ENCODE data around the gene CABP4. TPM values are rescaled to one million over a fixed set of nuclear protein-coding genes. Genes with fewer than 3 reads are reported as not detected.

Gene CABP4
- total RNA-seq, 6 donors from 2014 or later, result 1.5 to 4.7 (median 2.3) TPM

DNA sequence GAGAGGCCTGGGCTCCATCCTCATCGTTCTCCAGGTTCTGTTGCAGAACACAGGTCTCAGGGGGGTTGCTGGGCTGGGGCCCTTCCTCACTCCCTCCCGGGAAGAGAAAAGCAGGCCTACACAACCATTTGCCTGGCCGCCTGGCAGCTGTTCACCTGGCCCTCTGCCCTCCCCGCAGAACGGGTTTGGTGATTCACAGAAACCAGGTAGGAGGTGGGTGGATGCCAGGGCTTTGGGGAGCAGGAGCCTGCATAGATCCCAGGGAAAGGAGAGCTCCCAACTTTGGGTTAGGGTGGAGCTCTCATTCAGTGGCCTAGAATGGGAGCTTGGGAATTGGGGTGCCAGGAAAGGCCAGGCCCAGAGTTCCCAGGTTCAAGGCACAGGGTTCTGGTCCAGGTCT, 12.9 kb downstream of the CABP4 start:
- WGBS, 2 donors, result 56% methylated on average over 4 of the region's 5 CpGs; no CpG with 5 or more reads in 1 of the 2 donors
- no peaks in the 10 kb centered on the region for H3K36me3 ChIP-seq
- H3K4me3 ChIP-seq, result peak overlapping the region; percentile 71 to 98 (median 87)
- peaks cover 33 to 53% (median 40%) of the 10 kb centered on the region in 4 donors for H3K4me1 ChIP-seq
- peak; percentile 85 to 87 for DNase-seq
- H3K27me3 ChIP-seq, result no peaks in the 10 kb centered on the region
- TF ChIP-seq POLR2A (IDR thresholded peaks at IDR 0.05), result peak in 1 of 4 donors; percentile 20
- no peak for TF ChIP-seq EP300 (IDR thresholded peaks at IDR 0.05)
- no peak for ATAC-seq (ENCODE audit: low FRiP score in 2 of 2)
- H3K27ac ChIP-seq, result peak overlapping the region; percentile 77 to 93 (median 90)
- no peaks in the 10 kb centered on the region for H3K9me3 ChIP-seq

DNA sequence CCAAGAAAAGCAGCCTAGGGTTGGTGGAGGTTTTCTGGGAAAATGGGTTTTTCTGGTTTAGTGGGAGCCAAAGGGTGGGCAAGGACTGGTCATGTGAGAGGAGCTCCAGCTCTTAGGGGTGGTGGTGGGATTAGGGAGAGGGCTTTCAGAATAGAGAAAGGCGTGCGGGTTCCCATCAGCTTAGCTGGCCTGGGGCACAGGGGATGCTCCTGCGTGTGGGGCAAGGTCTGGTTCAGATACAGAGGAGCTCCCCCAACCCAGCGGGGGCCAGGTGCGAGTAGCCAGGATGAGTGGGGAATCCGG, 13.3 kb downstream of the CABP4 start:
- ATAC-seq (ENCODE audit: low FRiP score in 2 of 2) (no peak), DNase-seq (no peak)
- H3K27me3 ChIP-seq, result no peaks in the 10 kb centered on the region
- H3K27ac ChIP-seq, result peak overlapping the region; percentile 77 to 93 (median 90)
- WGBS, 2 donors, result 0 to 4% methylated on average over 4 to 6 of the region's 6 CpGs
- peaks cover 33 to 53% (median 40%) of the 10 kb centered on the region in 4 donors for H3K4me1 ChIP-seq
- no peaks in the 10 kb centered on the region for H3K36me3 ChIP-seq
- H3K9me3 ChIP-seq, result no peaks in the 10 kb centered on the region
- no peak for TF ChIP-seq CTCF (IDR thresholded peaks at IDR 0.05)
- TF ChIP-seq POLR2AphosphoS5 (IDR thresholded peaks at IDR 0.05), result no peak
- TF ChIP-seq EP300 (IDR thresholded peaks at IDR 0.05), result no peak
- TF ChIP-seq POLR2A (IDR thresholded peaks at IDR 0.05), result no peak
- H3K4me3 ChIP-seq, result peak overlapping the region; percentile 71 to 98 (median 87)

- peak; percentile 95 to 96 for ATAC-seq (ENCODE audit: low FRiP score in 2 of 2)
- H3K27me3 ChIP-seq, result no peaks in the 10 kb centered on the region
- DNase-seq, result peak; percentile 96 to 99
- peak within 1 kb of the TSS; percentile 85 to 93 (median 90) for H3K27ac ChIP-seq
- 0% methylated on average over 5 to 9 of the region's 76 CpGs for WGBS, 2 donors
- H3K4me1 ChIP-seq, result peaks cover 30 to 49% (median 37%) of the 10 kb centered on the region in 4 donors
- no peaks in the 10 kb centered on the region for H3K9me3 ChIP-seq
- H3K4me3 ChIP-seq, result peak within 1 kb of the TSS; percentile 71 to 98 (median 87)
- no peaks in the 10 kb centered on the region for H3K36me3 ChIP-seq
- peak in 1 of 4 donors; percentile 14 for TF ChIP-seq EP300 (IDR thresholded peaks at IDR 0.05)
- peak in 3 of 4 donors; percentile 59 to 85 (median 80) for TF ChIP-seq POLR2A (IDR thresholded peaks at IDR 0.05)
- TF ChIP-seq CTCF (IDR thresholded peaks at IDR 0.05), result peak; percentile 51 to 79 (median 68)
- TF ChIP-seq POLR2AphosphoS5 (IDR thresholded peaks at IDR 0.05), result peak; percentile 85 to 88
Measured at GRCh38 chr11:67468759-67469507, 13.8 kb downstream of the CABP4 start, which contains the start of gene TMEM134. Gene TMEM134 (minus strand): TSS chr11:67469251. CDS start chr11:67469192, 59 bp downstream.

DNA sequence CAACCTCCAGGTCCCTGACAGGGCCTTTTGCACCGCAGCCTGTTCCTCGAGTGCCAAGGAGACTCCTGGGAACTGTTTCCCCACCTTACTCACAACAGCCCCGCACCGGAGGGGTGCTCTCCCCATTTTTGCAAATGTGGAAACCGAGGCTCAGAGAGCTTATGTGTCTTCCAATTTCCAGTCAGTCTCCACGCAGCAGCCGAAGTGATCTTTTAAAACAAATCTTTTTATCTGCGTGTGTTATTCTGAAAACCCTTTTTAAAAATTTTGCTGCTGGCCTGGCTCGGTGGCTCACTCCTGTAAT, 14.3 kb downstream of the CABP4 start:
- TF ChIP-seq CTCF (IDR thresholded peaks at IDR 0.05), result peak in 1 of 6 experiments; percentile 2
- TF ChIP-seq POLR2AphosphoS5 (IDR thresholded peaks at IDR 0.05), result no peak
- DNase-seq (no peak), ATAC-seq (ENCODE audit: low FRiP score in 2 of 2) (no peak)
- H3K27ac ChIP-seq, result peak overlapping the region; percentile 85 to 93 (median 90)
- no peaks in the 10 kb centered on the region for H3K36me3 ChIP-seq
- H3K4me3 ChIP-seq, result peak overlapping the region; percentile 66 to 98 (median 87)
- H3K4me1 ChIP-seq, result peaks cover 27 to 43% (median 33%) of the 10 kb centered on the region in 4 donors
- H3K9me3 ChIP-seq, result no peaks in the 10 kb centered on the region
- whole genome bisulfite sequencing, 2 donors, result 12 to 15% methylated on average over 9 of the region's 9 CpGs
- no peaks in the 10 kb centered on the region for H3K27me3 ChIP-seq

DNA sequence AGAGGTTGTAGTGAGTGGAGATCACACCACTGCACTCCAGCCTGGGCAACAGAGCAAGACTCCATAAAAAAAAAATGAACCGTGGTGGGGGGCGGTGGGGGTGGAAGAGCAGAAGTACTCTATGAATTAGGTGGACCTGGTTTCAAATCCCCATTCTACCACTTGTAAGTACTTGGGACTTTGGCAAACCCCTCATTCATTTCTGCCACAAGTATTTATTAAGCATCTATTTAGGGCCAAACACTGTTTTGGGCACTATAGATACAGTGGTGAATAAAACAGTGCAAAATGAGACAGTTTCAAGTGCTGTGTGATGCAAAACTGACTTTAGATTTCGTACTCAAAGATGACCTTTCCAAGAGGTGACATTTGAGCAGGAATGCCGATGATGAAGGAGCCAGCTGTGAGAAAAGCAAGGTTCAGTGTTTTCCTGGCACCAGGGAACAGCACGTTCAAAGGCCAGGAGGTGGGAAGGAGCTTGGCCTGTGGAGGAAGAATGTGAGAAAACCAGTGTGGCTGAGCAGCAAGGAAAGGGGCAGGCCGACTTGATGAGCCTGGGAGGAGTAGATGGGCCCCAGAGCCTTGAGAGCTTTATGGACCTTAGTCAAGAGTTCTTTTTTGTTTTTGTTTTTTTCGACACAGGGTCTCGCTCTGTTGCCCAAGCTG, 15.3 kb downstream of the CABP4 start:
- no peaks in the 10 kb centered on the region for H3K27me3 ChIP-seq
- TF ChIP-seq POLR2A (IDR thresholded peaks at IDR 0.05) (no peak), CTCF (IDR thresholded peaks at IDR 0.05) (no peak), POLR2AphosphoS5 (IDR thresholded peaks at IDR 0.05) (no peak), EP300 (IDR thresholded peaks at IDR 0.05) (no peak)
- DNase-seq (no peak), ATAC-seq (ENCODE audit: low FRiP score in 2 of 2) (no peak)
- no peaks in the 10 kb centered on the region for H3K9me3 ChIP-seq
- WGBS, 2 donors, result 86% methylated on average over 8 of the region's 8 CpGs
- no peak overlapping the region for H3K27ac ChIP-seq
- H3K4me3 ChIP-seq, result no peak overlapping the region
- no peaks in the 10 kb centered on the region for H3K36me3 ChIP-seq
- H3K4me1 ChIP-seq, result peaks cover 21 to 36% (median 27%) of the 10 kb centered on the region in 4 donors
